Measurements from ENCODE around the gene CAMSAP1. TPM values are rescaled to one million over a fixed set of nuclear protein-coding genes. Genes with fewer than 3 reads are reported as not detected.

The CAMSAP1 gene
- total and polyA plus RNA-seq, 10 of the 15 experiments (the other 5 are each of a cell fraction or from before 2014, with no cell fraction given): 1.4 to 24.7 (median 8.0) TPM

- 88% methylated on average over 13 of the region's 13 CpGs for whole genome bisulfite sequencing (ENCODE audit: insufficient coverage, insufficient replicate concordance, low lambda C conversion rate, missing lambda C conversion rate)
- RAD21 ChIA-PET (ENCODE audit: unreplicated experiment): no interaction called here
- Histone ChIP-seq H3K27ac (ENCODE audit: control insufficient read depth, insufficient read depth) (no peak overlapping the region), H3K9ac (ENCODE audit: control insufficient read depth, insufficient read depth, low read length) (no peak overlapping the region), H3K4me2 (ENCODE audit: control insufficient read depth, insufficient read depth) (peak overlapping the region; percentile 13; the same call in 1 of the 2 replicates), H3K9me3 (replicated peaks; ENCODE audit: control insufficient read depth, insufficient read depth, low read length) (no peaks in the 10 kb centered on the region), H3K79me2 (ENCODE audit: control insufficient read depth, insufficient read depth, low read length) (peaks cover 44% of the 10 kb centered on the region), H3K4me3 (no peak overlapping the region), H3K36me3 (ENCODE audit: control insufficient read depth in 2 of 2, insufficient read depth in 2 of 2, low read length in 1 of 2) (peaks cover 0 to 5% of the 10 kb centered on the region in 2 experiments; a peak in 2 of 4 replicates), H3K27me3 (replicated peaks in 1 of 2; ENCODE audit: control insufficient read depth in 2 of 2, insufficient read depth in 2 of 2, low read length in 1 of 2) (no peaks in the 10 kb centered on the region), H3K4me1 (ENCODE audit: control insufficient read depth, insufficient read depth, low read length) (peaks cover 20% of the 10 kb centered on the region), H2AFZ (ENCODE audit: control insufficient read depth, low read depth, low read length) (no peak overlapping the region), H4K20me1 (ENCODE audit: control insufficient read depth, insufficient read depth) (no peaks in the 10 kb centered on the region; the same call in 1 of the 2 replicates)
- SMC1A ChIA-PET (ENCODE audit: uncharacterized antibody, unreplicated experiment): no interaction called here
- CTCF ChIA-PET: no interaction called here
- BruUV-seq (replicated peaks): no TSS peak
- intact Hi-C loops (cut with micrococcal nuclease; ENCODE audit: unreplicated experiment): no loop called here
- DNase-seq (ENCODE audit: low read depth, low spot score): no peak
- POLR2A ChIA-PET: interaction anchor here (0.6 kb wide), 1 partner anchor 19 kb away, joined by 4 read pairs; the partner anchor contains the start of gene CAMSAP1
- in situ Hi-C loops (cut with MboI): no loop called here
- TF ChIP-seq WRNIP1 (IDR thresholded peaks at IDR 0.05; ENCODE audit: borderline replicate concordance, low read depth, low read length) (no peak), CREB1 (IDR thresholded peaks at IDR 0.05; ENCODE audit: low read depth) (no peak), SMAD5 (IDR thresholded peaks at IDR 0.05; ENCODE audit: low read depth) (no peak), POU2F2 (IDR thresholded peaks at IDR 0.05; ENCODE audit: borderline replicate concordance, low read depth, low read length) (no peak), KDM1A (IDR thresholded peaks at IDR 0.05; ENCODE audit: borderline replicate concordance) (no peak), ZBED1 (IDR thresholded peaks at IDR 0.05; ENCODE audit: borderline replicate concordance) (no peak), YY1 (IDR thresholded peaks at IDR 0.05; ENCODE audit: low read depth, low read length) (no peak), SREBF1 (IDR thresholded peaks at IDR 0.05; ENCODE audit: low read length) (no peak), DPF2 (IDR thresholded peaks at IDR 0.05) (no peak), RFX5 (IDR thresholded peaks at IDR 0.05; ENCODE audit: low read depth, low read length) (no peak), SMC3 (IDR thresholded peaks at IDR 0.05; ENCODE audit: borderline replicate concordance, low read length) (no peak), TCF12 (IDR thresholded peaks at IDR 0.05; ENCODE audit: low read depth, low read length) (no peak), ATF2 (IDR thresholded peaks at IDR 0.05; ENCODE audit: low read length) (no peak), EP300 (IDR thresholded peaks at IDR 0.05; ENCODE audit: borderline replicate concordance in 1 of 2, control insufficient read depth in 1 of 2, low read depth in 2 of 2, low read length in 2 of 2) (no peak), SMAD1 (IDR thresholded peaks at IDR 0.05; ENCODE audit: low read depth, partially characterized antibody) (no peak), MEF2A (IDR thresholded peaks at IDR 0.05; ENCODE audit: insufficient read depth, low read depth, low read length) (no peak), TCF7 (IDR thresholded peaks at IDR 0.05; ENCODE audit: borderline replicate concordance) (no peak), SP1 (IDR thresholded peaks at IDR 0.05; ENCODE audit: low read depth, low read length) (no peak), RELB (IDR thresholded peaks at IDR 0.05; ENCODE audit: low read depth) (no peak)
- TF ChIP-seq, protein P1, sequence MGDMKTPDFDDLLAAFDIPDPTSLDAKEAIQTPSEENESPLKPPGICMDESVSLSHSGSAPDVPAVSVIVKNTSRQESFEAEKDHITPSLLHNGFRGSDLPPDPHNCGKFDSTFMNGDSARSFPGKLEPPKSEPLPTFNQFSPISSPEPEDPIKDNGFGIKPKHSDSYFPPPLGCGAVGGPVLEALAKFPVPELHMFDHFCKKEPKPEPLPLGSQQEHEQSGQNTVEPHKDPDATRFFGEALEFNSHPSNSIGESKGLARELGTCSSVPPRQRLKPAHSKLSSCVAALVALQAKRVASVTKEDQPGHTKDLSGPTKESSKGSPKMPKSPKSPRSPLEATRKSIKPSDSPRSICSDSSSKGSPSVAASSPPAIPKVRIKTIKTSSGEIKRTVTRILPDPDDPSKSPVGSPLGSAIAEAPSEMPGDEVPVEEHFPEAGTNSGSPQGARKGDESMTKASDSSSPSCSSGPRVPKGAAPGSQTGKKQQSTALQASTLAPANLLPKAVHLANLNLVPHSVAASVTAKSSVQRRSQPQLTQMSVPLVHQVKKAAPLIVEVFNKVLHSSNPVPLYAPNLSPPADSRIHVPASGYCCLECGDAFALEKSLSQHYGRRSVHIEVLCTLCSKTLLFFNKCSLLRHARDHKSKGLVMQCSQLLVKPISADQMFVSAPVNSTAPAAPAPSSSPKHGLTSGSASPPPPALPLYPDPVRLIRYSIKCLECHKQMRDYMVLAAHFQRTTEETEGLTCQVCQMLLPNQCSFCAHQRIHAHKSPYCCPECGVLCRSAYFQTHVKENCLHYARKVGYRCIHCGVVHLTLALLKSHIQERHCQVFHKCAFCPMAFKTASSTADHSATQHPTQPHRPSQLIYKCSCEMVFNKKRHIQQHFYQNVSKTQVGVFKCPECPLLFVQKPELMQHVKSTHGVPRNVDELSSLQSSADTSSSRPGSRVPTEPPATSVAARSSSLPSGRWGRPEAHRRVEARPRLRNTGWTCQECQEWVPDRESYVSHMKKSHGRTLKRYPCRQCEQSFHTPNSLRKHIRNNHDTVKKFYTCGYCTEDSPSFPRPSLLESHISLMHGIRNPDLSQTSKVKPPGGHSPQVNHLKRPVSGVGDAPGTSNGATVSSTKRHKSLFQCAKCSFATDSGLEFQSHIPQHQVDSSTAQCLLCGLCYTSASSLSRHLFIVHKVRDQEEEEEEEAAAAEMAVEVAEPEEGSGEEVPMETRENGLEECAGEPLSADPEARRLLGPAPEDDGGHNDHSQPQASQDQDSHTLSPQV (IDR thresholded peaks at IDR 0.05): no peak
- no peak for FAIRE-seq
- no peak for ATAC-seq
Observed at GRCh38 chr9:135888766-135889394, 18.5 kb downstream of the CAMSAP1 start.
